KOPT-K1 (cell line): ENCODE data around the gene MAPK8IP2.
"Not testable (repeated sequence)": the region's sequence is repeated elsewhere in the genome, so short reads cannot be mapped to it uniquely, and the experiment has no call there.

ENCODE experiments used
- H3K27ac ChIP-seq: fragments of 200-600 bp; sonication (generic); 2 replicates; pipeline ENCODE4 v1.5.1; 2016; ENCODE audit warnings: antibody characterized with exemption, mild to moderate bottlenecking, low read depth, low read length; ENCODE audit not compliant: poor library complexity, severe bottlenecking
- H3K36me3 ChIP-seq: fragments of 200-600 bp; sonication (generic); 2 replicates; pipeline ENCODE4 v1.5.1; 2017; ENCODE audit warnings: antibody characterized with exemption, mild to moderate bottlenecking, low read length, moderate library complexity; ENCODE audit not compliant: insufficient read depth
- H3K9me3 ChIP-seq: fragments of 200-600 bp; sonication (generic); 2 replicates; pipeline ENCODE4 v1.5.1; 2017; ENCODE audit warnings: antibody characterized with exemption, low read length, mild to moderate bottlenecking; ENCODE audit not compliant: insufficient read depth, poor library complexity, severe bottlenecking

MAPK8IP2 gene

DNA sequence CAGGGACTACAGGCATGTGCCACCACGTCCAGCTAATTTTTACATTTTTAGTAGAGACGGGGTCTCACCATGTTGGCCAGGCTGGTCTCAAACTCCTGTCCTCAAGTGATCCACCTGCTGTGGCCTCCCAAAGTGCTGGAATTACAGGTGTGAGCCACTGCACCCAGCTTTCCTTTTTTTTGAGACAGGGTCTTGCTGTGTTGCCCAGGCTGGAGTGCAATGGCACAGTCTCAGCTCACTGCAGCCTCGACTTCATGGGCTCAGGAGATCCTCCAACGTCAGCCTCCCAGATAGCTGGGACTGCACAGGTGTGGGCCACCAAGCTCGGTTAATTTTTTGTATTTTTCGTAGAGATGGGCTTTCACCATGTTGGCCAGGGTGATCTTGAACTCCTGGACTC is 54.1 kb downstream of the MAPK8IP2 start:
- H3K9me3 ChIP-seq, H3K27ac ChIP-seq: not testable (repeated sequence)

GRCh38 chr22:50656122-50657070 is 55.8 kb downstream of the MAPK8IP2 start:
- Histone ChIP-seq H3K27ac (no peak overlapping the region), H3K36me3 (no peaks in the 10 kb centered on the region), H3K9me3 (no peaks in the 10 kb centered on the region)

More for the DNA sequence above, 54.1 kb downstream of the MAPK8IP2 start:
- H3K36me3 ChIP-seq, result not testable (repeated sequence)

DNA sequence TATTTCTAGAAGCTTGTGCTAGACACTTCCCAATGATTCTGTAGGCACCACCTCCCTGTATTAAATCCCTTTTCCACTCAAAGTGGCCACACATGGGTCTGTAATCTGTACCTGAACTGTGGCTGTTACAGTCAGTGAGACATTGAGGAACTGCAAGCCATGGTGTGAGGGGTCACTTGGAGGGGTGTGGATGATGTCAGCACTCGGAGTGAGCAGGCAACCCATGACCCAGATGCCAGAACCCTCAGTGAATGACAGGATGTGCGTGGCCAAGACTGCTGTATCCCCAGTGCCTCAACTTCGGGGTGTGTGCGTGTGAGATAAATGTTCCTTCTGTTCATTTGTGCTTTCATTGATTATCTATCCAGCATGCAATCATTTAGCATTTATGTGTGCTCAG is 57.3 kb downstream of the MAPK8IP2 start:
- no peak overlapping the region for H3K27ac ChIP-seq
- H3K36me3 ChIP-seq, result no peaks in the 10 kb centered on the region
- H3K9me3 ChIP-seq, result no peaks in the 10 kb centered on the region

- H3K9me3 ChIP-seq, H3K36me3 ChIP-seq, H3K27ac ChIP-seq: not testable (repeated sequence)
Measured at GRCh38 chr22:50659711-50660110, 59.1 kb downstream of the MAPK8IP2 start.

DNA sequence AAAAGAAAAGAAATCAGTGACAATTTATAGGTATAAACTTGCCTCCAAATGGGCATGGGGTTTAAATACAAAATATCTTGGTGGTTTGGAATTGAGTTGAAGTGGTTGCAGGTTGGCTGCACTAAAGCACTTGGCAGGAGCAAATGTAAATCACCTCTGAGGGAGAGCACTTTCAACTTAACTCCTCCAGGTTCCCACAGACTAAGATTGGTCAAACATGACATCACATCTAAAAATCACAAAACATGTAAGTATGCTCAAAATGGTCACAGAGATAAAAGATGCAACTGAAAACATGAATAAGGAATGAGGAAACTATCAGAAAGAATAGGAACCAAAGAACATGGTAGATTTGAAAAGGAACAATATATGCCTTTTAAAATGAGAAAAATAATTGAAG is 59.7 kb downstream of the MAPK8IP2 start:
- no peaks in the 10 kb centered on the region for H3K36me3 ChIP-seq

More for the DNA sequence above, 59.7 kb downstream of the MAPK8IP2 start:
- no peaks in the 10 kb centered on the region for H3K9me3 ChIP-seq
- H3K27ac ChIP-seq, result no peak overlapping the region
